Panc1 (cell line): ENCODE data around the gene DPEP1. TPM values are rescaled to one million over a fixed set of nuclear protein-coding genes. Genes with fewer than 3 reads are reported as not detected.

Experiments
- ATAC-seq: fragments of 200-7000 bp; cut with Tn5 transposase; 2 replicates; pipeline ENCODE4 v1.9.1; 2020; ENCODE audit warnings: mild to moderate bottlenecking, moderate library complexity
- Bru-seq: library from RNA; stranded (reverse); fragments of 400-500 nt; gene quantifications from one replicate; lab custom pipeline; 2021; lab: Mats Ljungman, UMichigan
- BruChase-seq, 2 experiments: library from RNA; stranded (reverse); fragments of 400-500 nt; gene quantifications; one replicate each; lab custom pipeline; 2021; lab: Mats Ljungman, UMichigan
- BruUV-seq: library from RNA; stranded (reverse); fragments of 400-500 nt; replicated peaks from 2 replicates; lab custom pipeline; 2021; lab: Mats Ljungman, UMichigan
- CTCF ChIA-PET: fragments of 300-600 bp; sonication (Branson Sonifier 250); formaldehyde crosslinking; loops from one replicate; lab custom pipeline; 2022; ENCODE audit warnings: antibody characterized with exemption; lab: Charles Lee
- POLR2A ChIA-PET: fragments of 300-600 bp; sonication (Branson Sonifier 250); formaldehyde crosslinking; loops from one replicate; lab custom pipeline; 2022; ENCODE audit warnings: antibody characterized with exemption; lab: Charles Lee
- DNase-seq: peaks from one replicate; pipeline ENCODE4 v3.0.0-alpha.2; 2010; ENCODE audit warnings: low read depth, low spot score
- H3K27ac ChIP-seq: 2 replicates; pipeline ENCODE4 v1.5.1; 2011; ENCODE audit warnings: mild to moderate bottlenecking, low read length, inconsistent platforms
- H3K27me3 ChIP-seq: fragments of 200-500 bp; sonication (Bioruptor generic); 2 replicates; pipeline ENCODE4 v1.6.0; 2014; ENCODE audit warnings: low read length, inconsistent platforms; ENCODE audit not compliant: control insufficient read depth, insufficient read depth
- H3K36me3 ChIP-seq: fragments of 200-500 bp; sonication (Bioruptor generic); 2 replicates; pipeline ENCODE4 v1.5.1; 2014; ENCODE audit warnings: inconsistent platforms, mild to moderate bottlenecking, low read length, moderate library complexity; ENCODE audit not compliant: control insufficient read depth, insufficient read depth
- H3K4me1 ChIP-seq: 2 replicates; pipeline ENCODE4 v1.5.1; 2011; ENCODE audit warnings: inconsistent platforms, mild to moderate bottlenecking, low read length, moderate library complexity; ENCODE audit not compliant: control insufficient read depth, insufficient read depth
- H3K4me3 ChIP-seq, 2 experiments: 2 replicates each; pipeline ENCODE4 v1.5.1; 2011 to 2012; ENCODE audit warnings: low read depth in 2 of 2, low read length in 2 of 2, mild to moderate bottlenecking in 2 of 2, inconsistent platforms in 1 of 2, moderate library complexity in 1 of 2
- H3K9me3 ChIP-seq: fragments of 200-500 bp; sonication (Bioruptor generic); 2 replicates; pipeline ENCODE4 v1.5.1; 2014; ENCODE audit warnings: low read depth, mild to moderate bottlenecking, inconsistent platforms, low read length, moderate library complexity; ENCODE audit not compliant: control insufficient read depth, insufficient read depth
- CTCF ChIP-seq: fragments of 450-650 bp; IDR thresholded peaks from 2 replicates; pipeline ENCODE4 v1.5.1; 2017; ENCODE audit warnings: mild to moderate bottlenecking
- POLR2AphosphoS5 ChIP-seq: IDR thresholded peaks from 2 replicates; pipeline ENCODE4 v1.6.1; 2012; ENCODE audit warnings: mild to moderate bottlenecking, low read depth, low read length, moderate library complexity
- REST ChIP-seq, 2 experiments: IDR thresholded peaks; 2 replicates each; pipeline ENCODE4 v1.6.1; 2011 to 2012; ENCODE audit warnings: low read depth in 2 of 2, control low read depth in 1 of 2, low read length in 1 of 2, mild to moderate bottlenecking in 1 of 2, moderate library complexity in 1 of 2; ENCODE audit not compliant: insufficient read depth in 1 of 2
- SIN3A ChIP-seq: IDR thresholded peaks from 2 replicates; pipeline ENCODE4 v1.6.1; 2012; ENCODE audit warnings: low read depth, mild to moderate bottlenecking, low read length, moderate library complexity, borderline replicate concordance; ENCODE audit not compliant: insufficient read depth
- TCF7L2 ChIP-seq: IDR thresholded peaks from 2 replicates; pipeline ENCODE4 v1.6.1; 2011; ENCODE audit warnings: mild to moderate bottlenecking, low read depth, low read length, inconsistent platforms
- in situ Hi-C: cut with HindIII; loops from 2 replicates; pipeline ENCODE4 v1.10.0; 2016; ENCODE audit warnings: low sequenced_read_pairs, low pct_unique_long_range_greater_than_20kb
- intact Hi-C: fragments of 100-400 bp; cut with micrococcal nuclease; formaldehyde crosslinking; loops from one replicate; pipeline ENCODE4 v1.10.0; 2022; ENCODE audit not compliant: unreplicated experiment
- long read RNA-seq: library from polyadenylated mRNA; unstranded; transcript quantifications from one replicate; pipeline ENCODE4 v2.0.0, GENCODE V29; 2021; ENCODE audit not compliant: unreplicated experiment
- polyA plus RNA-seq: library from polyadenylated mRNA; unstranded; fragments of >200 nt; gene quantifications from one replicate; pipeline ENCODE4 v1.2.1, GENCODE V29; 2012; ENCODE audit warnings: missing spikeins; ENCODE audit not compliant: insufficient read length
- total RNA-seq: library from RNA; stranded (reverse); gene quantifications from one replicate; pipeline ENCODE4 v1.2.1, GENCODE V29; 2021; ENCODE audit not compliant: unreplicated experiment

DPEP1 gene
- 0.18 TPM for total RNA-seq
- polyA plus RNA-seq = 0.78 TPM
- Bru-seq, nascent RNA = percentile 7 among the genes with signal in this experiment
- percentile 10 among the genes with signal in this experiment for BruChase-seq, experiment 1, labeled RNA remaining after a 2-hour chase
- percentile 18 among the genes with signal in this experiment for BruChase-seq, experiment 2, labeled RNA remaining after a 6-hour chase
- long read RNA-seq = 0 reads

- H3K36me3 ChIP-seq = no peaks in the 10 kb centered on the region
- no peak for ATAC-seq
- ChIA-PET CTCF (interaction anchor here (0.6 kb wide), 1 partner anchor 162 kb away, joined by 14 read pairs; no protein-coding TSS in a partner anchor), POLR2A (interaction anchor here (0.7 kb wide), 1 partner anchor 15 kb away, joined by 6 read pairs; no protein-coding TSS in a partner anchor)
- no peaks in the 10 kb centered on the region for H3K9me3 ChIP-seq
- no peak for DNase-seq
- H3K27me3 ChIP-seq = no peaks in the 10 kb centered on the region
- TF ChIP-seq POLR2AphosphoS5 = no peak
- peaks cover 7% of the 10 kb centered on the region for H3K4me1 ChIP-seq
- no peak within 1 kb of the TSS for H3K27ac ChIP-seq
- no TSS peak for BruUV-seq
- intact Hi-C loops (no loop called here), in situ Hi-C loops (no loop called here)
- H3K4me3 ChIP-seq = no peak within 1 kb of the TSS
Observed at GRCh38 chr16:89613231-89613953, at the start of gene DPEP1. Gene DPEP1, plus strand, starts transcription at chr16:89613642. Its CDS starts 16,769 bp downstream, at chr16:89630411.

- intact Hi-C loops = no loop called here
- Histone ChIP-seq H3K27ac (peak overlapping the region; percentile 52), H3K36me3 (peaks cover 27% of the 10 kb centered on the region; the same call in 1 of the 2 replicates), H3K4me3 (peak overlapping the region in 1 of 2 experiments; percentile 22; a peak in 2 of 4 replicates), H3K27me3 (no peaks in the 10 kb centered on the region), H3K4me1 (peaks cover 26% of the 10 kb centered on the region), H3K9me3 (no peaks in the 10 kb centered on the region)
- ChIA-PET CTCF (interaction anchor here (0.6 kb wide), 1 partner anchor 37 kb away, joined by 6 read pairs; no protein-coding TSS in a partner anchor), POLR2A (interaction anchor here (0.6 kb wide), 1 partner anchor 269 kb away, joined by 20 read pairs; no protein-coding TSS in a partner anchor)
- in situ Hi-C loops = no loop called here
- TF ChIP-seq REST (IDR thresholded peaks at IDR 0.05; ENCODE audit: insufficient read depth in 1 of 2, low read depth in 2 of 2, low read length in 1 of 2) (no peak), POLR2AphosphoS5 (peak; percentile 77)
- no TSS peak for BruUV-seq
- DNase-seq (no peak), ATAC-seq (peak; percentile 28)
Observed at GRCh38 chr16:89564476-89565255, 48.8 kb upstream of the DPEP1 start.

- Histone ChIP-seq H3K4me3 (peak overlapping the region; percentile 26 to 45; a peak in 3 of 4 replicates), H3K27me3 (no peaks in the 10 kb centered on the region), H3K36me3 (peaks cover 23% of the 10 kb centered on the region; the same call in 1 of the 2 replicates), H3K9me3 (no peaks in the 10 kb centered on the region), H3K27ac (peak overlapping the region; percentile 65; the same call in 1 of the 2 replicates), H3K4me1 (peaks cover 26% of the 10 kb centered on the region)
- CTCF ChIA-PET = interaction anchor here (0.6 kb wide), 1 partner anchor 325 kb away, joined by 3 read pairs; no protein-coding TSS in a partner anchor
- intact Hi-C loops = no loop called here
- in situ Hi-C loops = no loop called here
- DNase-seq (no peak), ATAC-seq (peak; percentile 61)
- BruUV-seq = no TSS peak
- TF ChIP-seq POLR2AphosphoS5 = no peak
- TF ChIP-seq CTCF = no peak
- TF ChIP-seq TCF7L2 = no peak
- TF ChIP-seq SIN3A = no peak
- no peak for TF ChIP-seq REST (IDR thresholded peaks at IDR 0.05; ENCODE audit: insufficient read depth in 1 of 2, low read depth in 2 of 2, low read length in 1 of 2)
- POLR2A ChIA-PET = interaction anchor here (0.5 kb wide), 1 partner anchor 458 kb away, joined by 4 read pairs; no protein-coding TSS in a partner anchor
Observed at GRCh38 chr16:89565256-89565505, 48.3 kb upstream of the DPEP1 start.
